Measurements from ENCODE around the gene ANKRD23.

Gene ANKRD23

DNA sequence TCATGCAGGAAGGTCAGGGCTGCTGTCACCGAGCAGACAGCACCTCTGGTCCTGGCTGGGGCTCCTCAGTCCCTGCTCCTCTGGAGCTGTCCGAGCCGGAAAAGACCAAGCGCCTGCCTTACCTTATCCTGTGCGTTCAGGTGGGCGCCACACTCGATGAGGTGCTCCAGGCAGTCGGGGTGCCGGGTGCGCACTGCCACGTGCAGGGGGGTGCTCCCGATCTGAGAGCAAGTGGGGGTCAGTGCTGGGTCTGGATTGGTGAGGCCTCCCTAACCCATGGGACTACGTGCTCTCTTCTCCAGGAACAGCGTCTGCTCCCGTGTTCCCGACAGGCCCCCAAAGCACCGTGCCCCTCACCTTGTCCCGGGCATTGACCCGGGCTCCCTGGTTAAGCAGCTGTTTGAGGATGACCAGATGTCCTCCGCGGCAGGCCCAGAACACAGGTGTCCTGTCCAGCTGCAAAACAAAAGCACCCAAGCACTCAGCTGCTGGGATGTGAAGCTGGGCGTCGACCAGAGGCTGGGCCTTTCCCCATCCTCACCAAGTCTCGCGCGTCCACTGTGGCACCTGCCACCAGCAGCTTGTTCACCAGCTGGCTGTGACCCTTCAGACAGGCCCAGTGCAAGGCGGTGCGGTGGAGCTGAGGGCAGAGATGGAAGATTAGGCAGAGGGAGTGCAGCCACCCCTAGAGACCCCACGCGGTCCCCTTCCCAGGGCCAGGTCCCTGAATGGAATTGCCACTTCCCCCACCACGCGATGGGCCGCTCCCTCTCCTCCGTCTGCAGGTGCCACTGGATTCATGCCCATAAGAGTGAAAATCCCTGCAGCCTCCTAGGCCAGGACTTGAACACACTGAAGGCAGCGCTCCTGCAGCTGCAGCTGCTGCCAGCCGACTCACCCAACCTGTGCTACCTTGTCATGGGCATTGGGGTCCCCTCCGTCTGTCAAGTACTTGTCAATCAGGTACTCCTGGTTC lies 3.7 kb downstream of the ANKRD23 start:
- no peak for DNase-seq (ENCODE audit: extremely low read depth in 1 of 2, low read depth in 1 of 2)

DNA sequence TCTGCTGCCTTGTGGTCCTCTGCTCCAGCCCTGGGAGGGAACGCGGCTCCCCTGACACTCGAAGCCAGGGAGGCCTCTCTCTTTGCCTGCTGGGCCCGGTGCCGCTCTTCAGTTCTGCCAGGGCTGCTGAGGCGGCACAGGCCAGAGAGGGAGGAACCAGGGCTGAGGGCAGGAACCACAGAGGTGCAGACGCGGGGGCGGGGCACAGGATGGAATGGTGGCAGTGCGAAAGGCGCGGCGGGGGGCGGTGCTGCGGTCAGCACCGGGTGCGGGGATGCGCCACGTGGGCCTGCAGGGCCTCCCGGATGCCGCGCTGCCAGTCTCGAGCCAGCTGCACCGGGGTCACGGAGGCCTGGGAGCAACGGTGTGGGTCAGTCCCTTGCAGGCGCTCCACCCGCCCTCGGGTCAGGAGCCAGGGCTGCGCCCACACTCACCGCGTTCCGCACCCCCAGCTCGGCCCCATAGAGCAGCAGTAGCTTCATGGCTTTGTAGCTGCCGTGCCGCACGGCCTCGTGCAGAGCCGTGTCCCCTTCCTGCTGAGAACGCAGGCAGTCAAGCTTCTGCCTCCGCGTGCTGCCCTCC lies 4.4 kb downstream of the ANKRD23 start:
- DNase-seq (ENCODE audit: extremely low read depth in 1 of 2, low read depth in 1 of 2) = peak; percentile 54 to 69

DNA sequence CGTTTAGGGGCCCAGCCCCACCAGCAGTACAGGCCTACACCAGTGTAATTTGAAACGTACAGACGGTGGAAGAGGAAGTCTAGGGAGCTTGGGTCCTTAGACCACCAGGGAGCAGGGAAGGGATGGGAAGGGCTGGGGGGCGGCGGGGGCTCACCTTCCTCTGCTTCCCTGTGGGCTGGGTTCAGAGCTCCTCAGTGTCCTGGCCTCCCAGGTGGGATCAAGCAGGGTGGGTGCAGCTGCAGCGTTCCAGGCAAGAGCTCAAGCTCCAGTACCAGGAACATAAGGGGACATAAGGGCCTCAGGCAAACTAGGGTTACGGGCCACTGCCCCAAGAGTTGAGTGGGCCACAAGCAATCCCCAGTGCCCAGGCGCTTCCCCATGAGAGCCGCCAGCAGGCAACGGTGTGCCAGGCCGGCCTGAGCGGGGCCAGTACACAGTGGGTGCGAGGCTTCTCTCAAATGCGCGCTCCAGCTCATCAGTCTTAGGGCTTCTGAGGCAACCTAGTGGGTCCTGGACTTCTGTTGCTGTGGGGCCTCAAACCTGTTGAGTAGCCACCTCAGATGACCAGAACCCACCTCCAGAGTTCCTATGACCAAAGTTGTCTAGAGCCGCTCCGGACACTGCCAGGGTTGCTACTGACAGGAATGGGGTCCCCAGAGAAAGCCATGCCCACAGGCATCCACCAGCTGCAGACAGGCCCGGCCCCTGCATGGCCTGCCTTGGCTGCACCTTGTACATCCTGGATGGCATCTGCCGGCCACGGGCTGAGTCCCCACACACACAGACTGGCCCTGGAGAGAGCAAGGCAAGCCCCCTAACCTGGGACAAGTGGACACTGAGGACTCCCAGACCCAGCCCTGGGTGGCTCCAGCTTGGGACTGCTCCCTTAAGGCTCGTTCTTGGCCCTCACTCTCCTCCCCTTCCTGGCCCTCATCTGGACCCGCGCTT lies 5.2 kb downstream of the ANKRD23 start:
- no peak for DNase-seq (ENCODE audit: extremely low read depth in 1 of 2, low read depth in 1 of 2)

DNA sequence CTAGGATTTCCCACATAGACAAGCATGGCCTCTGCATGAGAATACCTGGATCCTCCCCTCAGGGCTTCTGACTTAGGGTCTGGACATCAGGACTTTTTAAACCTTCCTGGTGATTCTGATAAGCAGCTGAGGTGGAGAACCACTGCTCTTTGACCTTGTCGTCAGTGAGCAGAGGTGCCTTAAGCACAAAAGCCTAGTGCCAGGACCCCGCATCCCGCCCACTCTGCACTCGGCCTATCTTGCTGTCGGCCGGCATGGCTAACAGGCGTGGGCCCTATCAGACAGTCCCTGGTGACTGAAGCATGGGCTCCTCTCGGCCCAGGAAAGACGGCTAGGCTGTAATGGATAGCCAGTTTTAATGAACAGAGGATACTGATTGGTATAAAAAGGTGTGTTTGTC lies 6.2 kb downstream of the ANKRD23 start:
- DNase-seq (ENCODE audit: extremely low read depth in 1 of 2, low read depth in 1 of 2) = no peak

DNA sequence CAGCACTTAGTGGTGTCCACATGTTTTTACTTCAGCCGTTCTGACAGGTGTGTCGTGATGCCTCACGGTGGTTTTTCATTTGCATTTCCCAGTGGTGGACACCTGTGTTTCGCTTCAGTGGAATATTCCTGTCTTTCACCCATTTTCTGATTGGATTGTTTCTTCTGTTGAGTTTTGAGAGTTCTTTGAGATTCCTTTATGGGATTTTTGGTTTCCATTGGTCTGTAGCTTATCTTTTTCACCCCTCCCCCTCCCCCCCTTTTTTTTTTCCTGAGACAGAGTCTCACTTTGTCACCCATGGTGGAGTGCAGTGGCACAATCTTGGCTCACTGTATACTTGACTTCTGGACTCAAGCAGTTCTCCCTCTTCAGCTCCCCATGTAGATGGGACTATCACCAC lies 8.0 kb downstream of the ANKRD23 start:
- no peak for DNase-seq (ENCODE audit: extremely low read depth in 1 of 2, low read depth in 1 of 2)

DNA sequence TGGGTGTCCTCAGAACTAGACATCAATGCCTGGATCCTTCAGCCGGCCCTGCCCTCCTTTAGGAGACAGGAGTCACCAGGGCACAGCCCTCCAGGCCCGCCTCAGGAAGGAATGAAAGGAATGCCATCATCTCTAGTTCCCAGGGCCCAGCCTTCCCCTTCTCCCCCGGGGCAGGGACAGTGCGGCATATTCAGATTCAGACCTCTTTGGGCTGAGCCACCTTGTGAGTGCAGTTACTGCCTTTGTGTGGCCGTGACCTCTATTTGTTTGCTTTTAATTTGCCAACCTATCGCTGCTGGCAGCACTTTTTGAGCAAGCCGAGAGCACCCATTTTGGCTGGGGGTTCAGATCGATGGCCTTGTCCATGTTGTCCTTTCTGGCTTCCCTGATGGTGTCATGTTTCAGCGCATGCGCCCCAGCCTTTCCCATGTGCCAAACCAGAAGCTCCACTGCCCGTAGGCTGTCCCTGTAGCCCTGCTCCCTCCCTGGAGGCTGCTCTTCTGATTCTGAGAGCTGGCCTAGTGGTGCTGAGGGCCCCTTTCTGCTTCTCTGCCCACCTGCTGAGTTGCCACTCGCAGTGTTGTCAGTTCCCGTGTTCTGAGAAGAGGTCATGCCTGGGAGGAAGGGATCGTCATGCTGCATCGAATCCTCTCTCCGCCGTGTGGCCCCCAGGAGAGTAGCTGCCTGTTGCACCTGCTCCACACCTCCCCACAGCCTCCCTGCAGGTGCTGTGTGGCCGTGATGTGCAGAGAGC lies 10.9 kb downstream of the ANKRD23 start:
- DNase-seq (ENCODE audit: extremely low read depth in 1 of 2, low read depth in 1 of 2) = no peak

DNA sequence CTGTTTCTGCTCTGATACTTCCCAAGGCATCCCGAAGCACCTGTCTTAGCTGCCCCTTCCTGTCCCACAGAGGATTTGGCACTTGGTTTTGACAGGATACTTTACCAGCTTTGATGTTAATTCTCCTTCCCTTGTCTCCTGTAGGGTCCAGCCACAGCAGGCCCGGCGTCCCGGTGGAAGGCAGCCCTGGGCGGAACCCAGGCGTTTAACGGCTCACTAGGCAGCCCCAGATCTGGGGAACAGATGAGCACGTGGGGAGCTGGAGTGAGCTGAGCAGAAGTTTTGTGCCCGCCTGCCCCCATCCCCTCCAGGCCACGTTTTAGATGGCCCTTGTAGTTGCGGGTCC lies 11.4 kb downstream of the ANKRD23 start:
- DNase-seq (ENCODE audit: extremely low read depth in 1 of 2, low read depth in 1 of 2) = no peak

DNA sequence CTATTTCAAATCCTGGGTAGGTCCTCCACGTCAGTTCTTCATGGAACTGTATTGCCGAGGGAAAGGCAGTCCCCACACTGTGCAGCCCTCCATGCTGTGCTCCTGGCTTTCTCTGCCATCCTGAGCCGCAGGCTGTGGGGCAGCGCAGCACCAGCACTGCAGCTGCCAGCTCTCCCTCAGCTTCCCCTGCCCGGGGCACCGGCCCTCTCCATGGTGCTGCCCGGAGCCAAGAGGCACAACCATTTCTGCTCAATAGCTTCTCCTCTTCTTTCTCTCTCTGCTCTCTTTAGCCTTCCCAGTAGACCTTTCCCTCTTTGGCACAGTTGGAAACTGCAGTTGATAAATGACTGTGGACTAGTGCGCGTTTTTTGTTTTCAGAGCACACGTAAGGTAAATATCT lies 12.1 kb downstream of the ANKRD23 start:
- no peak for DNase-seq (ENCODE audit: extremely low read depth in 1 of 2, low read depth in 1 of 2)

DNA sequence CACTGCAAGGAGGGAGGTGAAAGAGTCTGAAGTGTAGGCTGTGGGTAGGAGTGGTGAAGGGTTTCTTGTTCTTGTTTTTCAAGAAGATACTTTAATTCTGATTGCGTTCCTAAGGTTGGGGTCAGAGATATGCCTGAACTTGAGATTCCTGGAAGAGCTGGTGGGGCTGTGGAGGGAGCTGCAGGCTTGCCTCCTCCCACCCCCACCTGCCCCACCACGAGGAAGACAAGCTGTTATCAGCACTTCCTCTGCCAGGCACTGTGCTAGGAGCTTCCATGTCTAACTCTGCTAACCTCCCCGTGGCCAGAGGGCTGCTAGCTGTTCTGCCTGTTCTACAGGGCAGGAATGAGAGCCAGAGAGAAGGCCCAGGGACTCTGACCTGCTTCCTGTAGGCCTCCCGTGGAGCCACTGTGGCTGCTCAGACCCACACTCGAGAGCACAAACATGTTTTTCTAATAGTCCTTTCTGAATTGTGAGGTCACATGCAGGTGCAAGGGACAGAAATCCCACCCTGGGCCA lies 13.7 kb downstream of the ANKRD23 start:
- no peak for DNase-seq (ENCODE audit: extremely low read depth in 1 of 2, low read depth in 1 of 2)

DNA sequence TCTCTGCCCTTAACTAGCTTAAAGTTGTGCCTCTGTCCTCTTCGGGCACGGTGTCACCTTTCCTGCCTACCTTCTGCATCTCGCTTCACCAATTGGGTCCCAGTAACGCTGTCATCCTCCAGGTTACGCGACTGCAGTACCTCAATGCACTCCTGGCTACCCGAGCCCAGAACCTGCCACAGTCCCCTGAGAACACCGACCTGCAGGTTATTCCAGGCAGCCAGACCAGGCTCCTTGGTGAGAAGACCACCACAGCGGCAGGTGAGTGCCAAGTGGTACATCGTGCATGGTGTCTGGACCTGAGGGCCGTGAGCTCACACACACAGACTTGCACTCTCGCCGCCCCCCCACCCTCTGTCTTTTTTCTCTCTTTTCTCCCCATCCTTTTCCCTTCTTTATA lies 14.9 kb downstream of the ANKRD23 start:
- DNase-seq (ENCODE audit: extremely low read depth in 1 of 2, low read depth in 1 of 2) = no peak

DNA sequence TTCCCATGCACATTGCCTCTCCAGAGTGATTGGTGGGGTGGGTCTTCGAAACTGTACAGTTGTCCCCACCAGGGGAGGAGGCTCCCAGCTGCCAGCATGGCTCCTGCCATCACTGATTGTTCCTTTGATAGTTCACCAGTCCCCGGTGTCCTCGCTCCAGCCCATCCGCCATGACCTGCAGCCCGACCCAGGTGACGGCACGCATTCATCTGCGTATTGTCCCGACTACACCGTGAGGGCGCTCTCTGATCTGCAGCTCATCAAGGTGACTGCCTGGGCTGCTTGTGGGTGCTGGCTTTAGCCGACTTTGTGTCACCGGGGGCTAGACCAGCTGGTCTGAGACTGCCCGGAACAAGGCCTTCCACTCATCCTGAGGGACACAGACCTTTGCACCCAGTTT lies 15.4 kb downstream of the ANKRD23 start:
- DNase-seq (ENCODE audit: extremely low read depth in 1 of 2, low read depth in 1 of 2) = no peak

DNA sequence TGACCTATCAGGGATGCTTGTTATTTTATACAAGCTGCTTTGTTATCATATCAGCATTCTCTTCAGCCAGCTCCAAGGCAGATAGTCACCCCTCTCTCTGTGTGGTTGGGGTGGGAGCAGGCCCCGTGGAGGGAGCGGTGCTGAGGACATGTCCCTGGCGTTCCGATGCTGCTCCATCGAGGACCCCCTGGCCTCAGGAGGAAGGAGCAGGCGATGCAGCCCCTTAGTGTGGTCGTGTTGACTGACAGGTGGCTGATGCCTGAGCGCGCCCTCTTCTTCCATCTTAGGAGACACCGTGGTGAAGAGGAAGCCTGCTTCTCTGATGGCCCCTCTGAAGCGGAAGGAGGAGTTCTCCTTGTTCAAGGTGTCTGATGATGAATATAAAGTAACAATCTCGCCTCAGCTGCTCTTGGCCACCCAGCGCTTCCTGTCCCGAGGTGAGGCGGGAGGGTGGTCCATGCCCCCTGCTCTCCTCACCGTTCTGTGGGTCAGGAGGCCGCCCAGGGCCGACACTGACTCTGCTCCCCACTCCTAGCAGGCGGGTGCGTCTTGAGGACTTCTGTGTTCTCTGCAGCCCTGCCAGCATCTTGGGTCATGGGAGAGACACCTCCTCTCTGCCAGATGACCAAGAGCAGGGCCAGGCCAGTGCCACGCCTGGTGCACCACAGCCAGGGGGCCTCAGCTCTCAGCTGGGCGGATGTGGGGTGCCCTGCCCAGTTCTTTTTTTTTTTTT lies 17.1 kb downstream of the ANKRD23 start:
- no peak for DNase-seq (ENCODE audit: extremely low read depth in 1 of 2, low read depth in 1 of 2)

DNA sequence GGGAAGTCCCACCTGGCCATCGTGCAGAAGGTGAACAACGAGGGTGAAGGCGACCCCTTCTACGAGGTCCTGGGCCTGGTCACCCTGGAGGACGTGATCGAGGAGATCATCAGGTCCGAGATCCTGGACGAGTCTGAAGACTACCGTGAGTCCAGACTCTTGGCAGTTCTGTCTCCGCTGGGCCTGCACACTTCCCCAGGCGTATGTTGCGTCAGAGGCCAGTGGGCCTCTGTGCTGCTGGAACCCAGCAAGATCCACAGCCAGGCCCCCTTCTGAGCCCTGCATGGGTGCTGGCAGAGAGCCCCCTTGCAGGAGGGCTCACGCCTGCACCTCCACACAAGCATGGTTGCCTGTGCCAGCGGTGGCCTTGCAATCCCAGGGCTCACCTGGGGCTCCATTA lies 18.8 kb downstream of the ANKRD23 start:
- DNase-seq (ENCODE audit: extremely low read depth in 1 of 2, low read depth in 1 of 2) = no peak

DNA sequence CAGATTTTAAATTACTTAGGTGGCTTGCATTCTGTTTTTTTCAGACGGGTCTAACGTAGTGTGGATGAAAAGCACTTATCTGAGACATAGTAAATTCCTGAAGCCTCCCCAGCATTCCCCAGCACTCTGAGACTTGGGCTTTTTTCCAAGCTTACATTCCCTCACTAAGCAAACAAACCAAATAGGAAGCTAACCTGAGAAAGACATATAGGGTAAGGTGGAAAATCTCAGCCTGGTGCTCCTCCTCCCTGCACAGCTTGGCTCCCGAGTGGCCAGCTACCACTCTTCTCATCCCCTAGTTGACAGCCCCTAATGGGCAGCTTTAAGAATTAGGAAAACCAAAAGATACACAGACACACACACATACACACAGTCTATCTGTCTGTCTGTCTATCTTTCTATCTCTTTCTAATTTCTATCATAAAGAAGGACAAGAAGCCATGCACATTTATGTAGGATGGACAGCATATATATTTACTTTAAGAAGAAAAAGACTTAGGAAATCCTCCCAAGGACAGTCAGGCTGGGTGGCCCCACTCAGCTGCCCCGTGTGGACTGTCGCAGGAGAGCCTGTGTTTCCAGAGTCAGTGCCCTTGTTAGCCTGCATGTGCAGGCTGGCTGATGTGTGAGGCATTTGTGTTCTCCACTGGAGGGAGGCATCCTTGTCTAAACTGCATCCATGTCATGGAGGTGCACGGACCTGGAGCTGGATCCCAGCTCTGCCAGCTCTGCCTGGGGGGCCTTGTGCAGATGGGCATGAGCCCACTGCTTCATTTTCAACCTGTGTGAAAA lies 19.5 kb downstream of the ANKRD23 start:
- no peak for DNase-seq (ENCODE audit: extremely low read depth in 1 of 2, low read depth in 1 of 2)

DNA sequence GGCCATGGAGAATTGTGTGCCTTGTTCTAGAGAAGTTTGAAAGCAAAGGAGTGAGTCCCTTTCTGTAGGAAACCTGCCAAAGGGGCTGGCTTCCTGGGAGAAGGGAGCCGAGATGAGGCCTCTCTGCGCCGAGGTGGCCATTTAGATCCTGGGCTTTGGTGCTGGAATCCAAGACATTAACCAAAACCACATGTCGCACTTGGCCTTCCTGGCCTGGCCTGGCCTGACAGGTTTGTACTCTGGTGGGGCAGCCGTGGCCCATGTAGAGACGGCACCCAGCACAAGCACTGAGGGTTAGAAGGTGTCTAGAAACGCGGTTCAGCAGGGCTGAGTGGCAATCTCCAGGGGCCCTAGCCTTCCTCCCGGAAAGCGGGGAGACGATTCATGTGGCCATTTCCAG lies 20.6 kb downstream of the ANKRD23 start:
- DNase-seq (ENCODE audit: extremely low read depth in 1 of 2, low read depth in 1 of 2) = no peak

DNA sequence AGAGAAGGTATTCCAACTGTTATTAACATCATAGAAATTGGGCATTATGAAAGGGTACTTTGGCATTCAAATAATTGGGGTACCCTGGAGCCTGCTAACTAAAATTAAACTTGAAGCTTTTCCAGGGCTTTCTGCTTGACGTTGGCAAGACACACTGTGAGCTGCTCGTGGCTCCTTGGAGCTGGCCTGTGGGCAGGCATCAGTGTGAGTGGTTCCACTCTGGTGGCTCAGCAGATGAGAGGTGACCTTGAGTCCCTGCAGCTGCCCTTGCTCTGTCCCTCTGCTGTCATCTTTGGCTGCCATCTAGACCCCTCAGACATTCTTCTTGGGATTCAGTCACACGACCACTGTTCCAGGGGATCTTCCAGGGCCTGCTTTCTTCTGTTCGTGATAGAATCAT lies 21.0 kb downstream of the ANKRD23 start:
- DNase-seq (ENCODE audit: extremely low read depth in 1 of 2, low read depth in 1 of 2) = no peak

DNA sequence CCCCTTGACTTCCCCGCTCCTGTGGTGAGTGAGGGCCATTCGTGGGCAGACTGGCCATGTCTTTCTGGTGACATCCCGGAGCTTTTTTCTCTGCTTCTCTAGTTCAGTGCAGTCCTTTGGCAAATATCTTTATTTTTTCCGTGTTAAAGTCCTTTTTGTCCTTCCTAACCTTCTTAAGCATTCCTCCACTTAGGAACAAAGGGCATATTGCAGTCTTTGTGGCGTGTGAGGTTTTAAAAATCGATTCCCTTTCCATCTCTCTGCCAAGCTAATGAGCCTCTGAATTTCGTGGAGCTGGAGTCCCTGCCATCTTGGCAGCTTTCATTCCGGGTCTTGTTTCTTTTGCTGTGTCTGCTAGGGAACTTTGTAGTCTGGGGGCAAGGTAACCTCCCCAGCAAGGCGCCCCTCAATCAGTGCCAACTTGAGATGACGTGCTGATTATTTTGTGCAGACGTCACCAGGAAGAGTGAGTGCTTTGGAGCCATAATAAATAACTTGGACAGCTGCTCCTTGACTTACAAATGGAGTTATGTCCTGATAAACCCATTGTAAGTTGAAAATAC lies 22.6 kb downstream of the ANKRD23 start:
- DNase-seq (ENCODE audit: extremely low read depth in 1 of 2, low read depth in 1 of 2) = no peak

DNA sequence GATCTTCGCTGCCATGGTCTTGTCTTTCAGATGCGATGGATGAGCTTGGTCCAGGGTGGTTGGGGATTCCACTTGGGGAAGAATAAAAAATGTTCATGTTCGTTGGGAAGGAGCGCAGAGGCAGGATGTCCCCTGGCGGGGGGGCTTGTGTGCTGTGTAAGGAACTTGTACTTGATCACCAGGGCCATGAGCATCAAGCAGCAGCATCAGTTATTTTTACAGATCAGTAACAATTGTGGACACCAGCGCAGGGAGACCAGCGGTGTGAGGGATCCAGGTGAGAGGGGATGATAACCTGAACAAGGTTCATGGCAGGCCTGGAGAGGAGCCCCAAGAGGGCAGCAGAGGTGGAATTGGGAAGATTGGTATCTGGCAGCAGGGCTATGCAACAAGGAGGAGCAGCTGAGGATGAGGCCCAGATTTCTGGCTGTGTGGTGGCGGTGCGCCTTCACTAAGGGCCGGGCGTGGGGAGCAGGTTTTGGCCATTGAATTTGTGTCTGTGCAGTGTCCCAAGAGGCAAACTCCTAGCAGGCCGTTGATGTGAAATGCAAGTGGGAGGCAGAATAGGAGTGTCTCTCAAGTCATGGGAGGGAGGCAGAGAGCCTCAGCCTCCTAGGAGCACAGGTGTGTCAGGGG lies 23.8 kb downstream of the ANKRD23 start:
- no peak for DNase-seq (ENCODE audit: extremely low read depth in 1 of 2, low read depth in 1 of 2)

Measured in activated CD8-positive, alpha-beta memory T cell treated with anti-CD3 and anti-CD28 coated beads for 1 hour (primary cell).